Ovary (tissue), 9 donors: ENCODE measurements around the gene STX8. TPM values are rescaled to one million over a fixed set of nuclear protein-coding genes. Genes with fewer than 3 reads are reported as not detected.

Experiments
- DNase-seq, 5 donors: peaks; one replicate each; pipeline ENCODE4 v3.0.0-alpha.2; 2019 to 2020
- H3K27ac ChIP-seq, 2 donors: fragments of 200-600 bp; one replicate each; pipeline versions ENCODE4 v1.5.1 to v1.8.0; 2019 to 2022
- H3K27me3 ChIP-seq: fragments of 200-600 bp; one replicate; pipeline ENCODE4 v1.8.0; 2022
- H3K36me3 ChIP-seq: fragments of 200-600 bp; sonication (generic); one replicate; pipeline ENCODE4 v1.5.1; 2019
- H3K4me1 ChIP-seq: one replicate; pipeline ENCODE4 v1.8.1; 2013; ENCODE audit warnings: mild to moderate bottlenecking, moderate library complexity; ENCODE audit not compliant: insufficient read depth
- H3K4me3 ChIP-seq: fragments of 200-600 bp; sonication (generic); one replicate; pipeline ENCODE4 v1.5.1; 2017
- H3K9me3 ChIP-seq, 2 donors: fragments of 200-600 bp in 1 of 2; sonication (generic) in 1 of 2; one replicate each; pipeline versions ENCODE4 v1.5.1 to v1.8.1; 2013 to 2019; ENCODE audit warnings: mild to moderate bottlenecking in 1 of 2, moderate library complexity in 1 of 2
- EP300 ChIP-seq: sonication (generic); formaldehyde crosslinking; IDR thresholded peaks from one replicate; pipeline ENCODE4 v1.6.1; 2017; ENCODE audit warnings: antibody characterized with exemption
- POLR2A ChIP-seq: fragments of 450-650 bp; IDR thresholded peaks from one replicate; pipeline ENCODE4 v1.6.1; 2017; ENCODE audit warnings: antibody characterized with exemption, mild to moderate bottlenecking, moderate library complexity
- WGBS, 3 donors: extraction: QIAGEN DNeasy Blood & Tissue Kit in 1 of 3; methylation state at CpG; one replicate each; pipeline versions ENCODE4 v1.1.5 to v1.1.7; 2013 to 2017; 5-methylcytosine and 5-hydroxymethylcytosine counted together
- intact Hi-C, 4 donors: fragments of 100-400 bp; cut with DNase I; formaldehyde crosslinking; loops; one replicate each; pipeline versions ENCODE4 v1.11.0 to v1.15.1; 2022 to 2023
- polyA plus RNA-seq, 2 donors: library from polyadenylated mRNA; stranded (reverse); fragments of 200-250 nt in 1 of 2; fragments of 350-450 nt in 1 of 2; fragmentation: Illumina TruSeq in 1 of 2; extraction: RNeasy Lipid Tissue Mini Kit (QIAGEN cat#74804) in 1 of 2; gene quantifications; one replicate each; pipeline ENCODE4 v1.2.3, GENCODE V29; 2013 to 2014
- total RNA-seq, 7 donors: library from RNA; depleted of rRNA in 2 of 7; stranded (reverse); fragments of >200 nt in 2 of 7; fragmentation: NEBNext Ultra II Directional in 3 of 7; extraction: Animal tissue kit (Norgen Biotek cat#: 25700) in 3 of 7; gene quantifications; one replicate each; pipeline versions ENCODE4 v1.1.0 to v1.2.4, GENCODE V29; 2016 to 2023
- TF ChIP-seq, protein P1 (sequence below), 3 donors: fragments of 450-650 bp in 2 of 3; fragments of 200-600 bp in 1 of 3; IDR thresholded peaks; one replicate each; pipeline versions ENCODE4 v1.5.1 to v1.8.0; 2016 to 2022; ENCODE audit warnings: antibody characterized with exemption in 3 of 3, mild to moderate bottlenecking in 1 of 3
- donor health status: DM: no; HTN: no; CAD: no; lungs with moderate emphysema.
- donor health status: DM: no; HTN: no; CAD: no.
- donor health status: Bipolar disorder and iron deficiency.
- donor health status: DM: yes; HTN: yes; CAD: no.
- donor health status: DM: no; HTN: no; CAD: no.
- donor health status: DM: yes; HTN: yes; CAD: no.

STX8 gene
- total and polyA plus RNA-seq, 9 donors: 37.6 to 112 (median 53.8) TPM

DNA sequence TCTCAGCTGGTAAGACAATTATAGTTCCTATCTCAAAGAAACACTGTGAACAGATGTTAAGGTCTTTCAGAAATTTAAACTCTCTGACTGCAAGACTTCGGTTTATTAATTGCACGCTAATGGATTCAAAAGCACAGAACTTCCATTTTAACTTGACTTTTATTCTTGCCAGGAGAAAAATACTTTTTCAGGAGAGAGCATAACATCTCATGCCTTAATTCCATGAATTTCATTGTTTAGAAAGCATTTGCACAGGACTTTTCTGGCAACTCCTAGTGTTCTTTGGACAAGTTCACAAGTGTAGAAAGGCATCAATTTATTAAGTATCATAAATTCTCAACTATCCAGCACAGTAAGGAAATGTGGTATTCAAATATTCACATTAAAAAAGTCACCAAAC, 22.4 kb downstream of the STX8 start:
- intact Hi-C loops: no loop called here
- DNase-seq: no peak
- Histone ChIP-seq H3K27me3 (no peaks in the 10 kb centered on the region), H3K4me3 (no peak overlapping the region), H3K27ac (no peak overlapping the region), H3K36me3 (no peaks in the 10 kb centered on the region), H3K9me3 (no peaks in the 10 kb centered on the region), H3K4me1 (no peaks in the 10 kb centered on the region)
- 19 to 30% (median 25%) methylated on average over 2 of the region's 2 CpGs for WGBS, 3 donors
- no peak for TF ChIP-seq EP300
- TF ChIP-seq POLR2A: no peak
- TF ChIP-seq, protein P1, sequence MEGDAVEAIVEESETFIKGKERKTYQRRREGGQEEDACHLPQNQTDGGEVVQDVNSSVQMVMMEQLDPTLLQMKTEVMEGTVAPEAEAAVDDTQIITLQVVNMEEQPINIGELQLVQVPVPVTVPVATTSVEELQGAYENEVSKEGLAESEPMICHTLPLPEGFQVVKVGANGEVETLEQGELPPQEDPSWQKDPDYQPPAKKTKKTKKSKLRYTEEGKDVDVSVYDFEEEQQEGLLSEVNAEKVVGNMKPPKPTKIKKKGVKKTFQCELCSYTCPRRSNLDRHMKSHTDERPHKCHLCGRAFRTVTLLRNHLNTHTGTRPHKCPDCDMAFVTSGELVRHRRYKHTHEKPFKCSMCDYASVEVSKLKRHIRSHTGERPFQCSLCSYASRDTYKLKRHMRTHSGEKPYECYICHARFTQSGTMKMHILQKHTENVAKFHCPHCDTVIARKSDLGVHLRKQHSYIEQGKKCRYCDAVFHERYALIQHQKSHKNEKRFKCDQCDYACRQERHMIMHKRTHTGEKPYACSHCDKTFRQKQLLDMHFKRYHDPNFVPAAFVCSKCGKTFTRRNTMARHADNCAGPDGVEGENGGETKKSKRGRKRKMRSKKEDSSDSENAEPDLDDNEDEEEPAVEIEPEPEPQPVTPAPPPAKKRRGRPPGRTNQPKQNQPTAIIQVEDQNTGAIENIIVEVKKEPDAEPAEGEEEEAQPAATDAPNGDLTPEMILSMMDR (IDR thresholded peaks at IDR 0.05): no peak

DNA sequence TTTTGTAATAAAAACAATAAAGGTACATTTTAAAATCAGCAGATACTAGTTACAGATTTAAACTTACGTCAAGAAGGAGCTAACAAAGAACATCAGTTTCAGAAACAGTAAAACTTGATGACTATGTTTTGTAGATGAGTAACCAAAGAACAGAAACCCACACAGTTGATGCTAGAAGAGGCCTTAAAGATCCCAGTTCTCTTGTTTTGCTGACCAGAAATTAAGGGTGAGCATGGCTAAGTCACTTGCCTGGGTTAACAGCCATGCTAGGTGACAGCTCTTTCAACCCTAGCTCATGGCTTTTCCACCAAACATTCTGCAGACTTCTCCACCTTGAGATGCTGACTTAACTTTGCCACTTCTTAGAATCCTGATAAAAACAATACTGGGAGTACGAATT, 26.4 kb downstream of the STX8 start:
- H3K9me3 ChIP-seq: no peaks in the 10 kb centered on the region
- no peak overlapping the region for H3K27ac ChIP-seq
- no peaks in the 10 kb centered on the region for H3K4me1 ChIP-seq
- 83 to 86% (median 83%) methylated on average over 2 of the region's 2 CpGs for WGBS, 3 donors
- no peak overlapping the region for H3K4me3 ChIP-seq
- H3K36me3 ChIP-seq: no peaks in the 10 kb centered on the region
- no peaks in the 10 kb centered on the region for H3K27me3 ChIP-seq
- TF ChIP-seq, protein P1 (IDR thresholded peaks at IDR 0.05): no peak
- no peak for TF ChIP-seq EP300
- no peak for TF ChIP-seq POLR2A
- no peak for DNase-seq
- intact Hi-C loops: no loop called here

DNA sequence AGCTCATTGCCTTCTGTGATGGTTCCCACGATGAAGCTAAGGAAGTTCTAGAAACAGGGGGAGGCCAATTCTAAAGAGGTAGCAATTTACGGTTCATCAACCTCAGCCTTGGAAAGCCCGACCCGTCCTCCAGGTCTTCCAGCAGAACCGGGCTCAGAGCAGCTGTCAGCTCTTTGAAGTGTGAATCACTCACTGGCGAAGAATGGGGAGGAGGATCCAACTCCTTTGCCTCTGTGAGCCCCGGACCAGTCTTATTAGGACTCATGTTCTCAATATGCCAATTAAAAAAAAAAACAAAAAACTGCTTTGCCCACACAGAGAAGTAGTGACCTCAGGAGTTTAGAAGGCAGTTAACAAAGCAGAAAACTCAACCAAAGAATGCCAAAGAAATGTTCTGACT, 31.4 kb downstream of the STX8 start:
- H3K9me3 ChIP-seq: no peaks in the 10 kb centered on the region
- intact Hi-C loops: no loop called here
- no peak overlapping the region for H3K27ac ChIP-seq
- no peaks in the 10 kb centered on the region for H3K4me1 ChIP-seq
- TF ChIP-seq POLR2A: no peak
- TF ChIP-seq, protein P1 (IDR thresholded peaks at IDR 0.05): no peak
- no peak for TF ChIP-seq EP300
- no peak overlapping the region for H3K4me3 ChIP-seq
- no peak for DNase-seq
- WGBS, 3 donors: 80 to 82% (median 81%) methylated on average over 7 of the region's 7 CpGs
- no peaks in the 10 kb centered on the region for H3K27me3 ChIP-seq
- no peaks in the 10 kb centered on the region for H3K36me3 ChIP-seq

DNA sequence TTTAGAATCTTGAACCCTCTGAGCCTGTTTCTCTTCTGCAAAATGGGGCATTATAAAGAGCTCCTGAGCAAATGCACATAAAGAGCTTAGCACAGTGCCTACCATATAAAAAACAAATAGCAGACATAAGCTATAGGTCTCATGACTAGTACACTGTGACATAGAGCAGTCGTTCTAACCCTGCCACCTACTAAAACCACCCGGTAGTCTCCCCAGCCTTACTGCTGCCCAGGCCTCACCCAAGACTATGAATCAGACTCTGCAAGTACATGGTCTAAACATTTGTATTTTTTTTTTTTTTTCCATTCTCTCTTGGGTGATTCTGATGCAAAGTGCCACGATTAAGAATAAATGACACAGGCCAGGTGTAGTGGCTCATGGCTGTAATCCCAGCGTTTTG, 33.9 kb downstream of the STX8 start:
- Histone ChIP-seq H3K36me3 (no peaks in the 10 kb centered on the region), H3K9me3 (no peaks in the 10 kb centered on the region), H3K27me3 (no peaks in the 10 kb centered on the region), H3K4me1 (no peaks in the 10 kb centered on the region), H3K27ac (no peak overlapping the region), H3K4me3 (no peak overlapping the region)
- no peak for DNase-seq
- TF ChIP-seq EP300 (no peak), POLR2A (no peak)
- TF ChIP-seq, protein P1 (IDR thresholded peaks at IDR 0.05): no peak
- intact Hi-C loops: no loop called here
- 93 to 96% (median 95%) methylated on average over 4 of the region's 4 CpGs for WGBS, 3 donors

DNA sequence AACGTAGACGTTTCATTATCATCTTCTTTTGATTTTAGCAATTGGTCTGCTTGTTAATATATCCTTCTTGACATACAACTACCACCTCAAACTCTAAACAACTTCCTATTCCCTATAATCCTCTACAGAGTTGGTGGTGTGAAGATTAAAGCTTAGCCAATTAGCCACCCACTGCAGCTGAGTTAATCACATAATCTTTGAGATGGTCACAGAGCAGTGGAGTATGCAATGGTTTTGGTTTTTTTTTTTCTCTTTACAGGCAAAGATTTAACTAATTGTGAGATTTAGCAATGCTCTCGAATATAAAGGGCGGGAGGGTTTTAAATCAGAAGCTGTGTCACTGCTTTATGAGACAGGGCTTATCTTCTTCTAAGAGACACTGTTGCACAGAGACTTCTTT, 37.0 kb downstream of the STX8 start:
- Histone ChIP-seq H3K9me3 (no peaks in the 10 kb centered on the region), H3K27ac (no peak overlapping the region), H3K36me3 (no peaks in the 10 kb centered on the region), H3K4me3 (no peak overlapping the region), H3K4me1 (no peaks in the 10 kb centered on the region), H3K27me3 (no peaks in the 10 kb centered on the region)
- intact Hi-C loops: no loop called here
- WGBS, 3 donors: 85 to 87% (median 86%) methylated on average over 4 of the region's 4 CpGs
- TF ChIP-seq, protein P1 (IDR thresholded peaks at IDR 0.05): no peak
- TF ChIP-seq POLR2A (no peak), EP300 (no peak)
- DNase-seq: no peak
